Mesendoderm (in vitro differentiated cells): ENCODE data around the gene PANX1.

Experiments
- DNase-seq: peaks from one replicate; pipeline ENCODE4 v3.0.0; 2013
- H2AK5ac ChIP-seq: 2 replicates; pipeline ENCODE4 v1.6.1; 2013; ENCODE audit warnings: low read length, inconsistent platforms
- H2BK120ac ChIP-seq: 2 replicates; pipeline ENCODE4 v1.6.1; 2013; ENCODE audit warnings: low read depth, mild to moderate bottlenecking, low read length, moderate library complexity, mixed read lengths
- H2BK15ac ChIP-seq: replicated peaks from 2 replicates; pipeline ENCODE4 v1.6.1; 2013; ENCODE audit warnings: low read depth, mild to moderate bottlenecking, moderate library complexity
- H2BK5ac ChIP-seq: 2 replicates; pipeline ENCODE4 v1.6.1; 2013; ENCODE audit warnings: low read length, inconsistent platforms
- H3K18ac ChIP-seq: 2 replicates; pipeline ENCODE4 v1.6.1; 2013; ENCODE audit warnings: mild to moderate bottlenecking, low read length, mixed read lengths
- H3K23ac ChIP-seq: one replicate; pipeline ENCODE4 v1.6.1; 2013; ENCODE audit warnings: low read length
- H3K27ac ChIP-seq: 2 replicates; pipeline ENCODE4 v1.5.1; 2013; ENCODE audit warnings: low read depth, mild to moderate bottlenecking, inconsistent platforms, low read length, moderate library complexity
- H3K27me3 ChIP-seq: 2 replicates; pipeline ENCODE4 v1.6.1; 2013; ENCODE audit warnings: low read length, control low read depth, mild to moderate bottlenecking, inconsistent platforms; ENCODE audit not compliant: insufficient read depth, poor library complexity
- H3K36me3 ChIP-seq: 2 replicates; pipeline ENCODE4 v1.6.1; 2013; ENCODE audit warnings: low read length, inconsistent platforms; ENCODE audit not compliant: control insufficient read depth, insufficient read depth
- H3K4ac ChIP-seq: one replicate; pipeline ENCODE4 v1.6.1; 2013; ENCODE audit warnings: low read depth, mild to moderate bottlenecking, low read length, moderate library complexity
- H3K4me1 ChIP-seq: 2 replicates; pipeline ENCODE4 v1.6.1; 2013; ENCODE audit warnings: low read depth, low read length, inconsistent platforms; ENCODE audit not compliant: control insufficient read depth
- H3K4me2 ChIP-seq: 2 replicates; pipeline ENCODE4 v1.6.1; 2013; ENCODE audit warnings: low read length
- H3K4me3 ChIP-seq: 2 replicates; pipeline ENCODE4 v1.5.1; 2013; ENCODE audit warnings: mild to moderate bottlenecking, low read length
- H3K56ac ChIP-seq: one replicate; pipeline ENCODE4 v1.6.1; 2013; ENCODE audit warnings: low read length
- H3K79me1 ChIP-seq: 2 replicates; pipeline ENCODE4 v1.6.1; 2013; ENCODE audit warnings: low read length, inconsistent platforms
- H3K79me2 ChIP-seq: 2 replicates; pipeline ENCODE4 v1.6.1; 2013; ENCODE audit warnings: mild to moderate bottlenecking, low read length; ENCODE audit not compliant: control insufficient read depth, insufficient read depth
- H3K9ac ChIP-seq: 2 replicates; pipeline ENCODE4 v1.6.1; 2013; ENCODE audit warnings: low read length, inconsistent platforms
- H4K5ac ChIP-seq: one replicate; pipeline ENCODE4 v1.6.1; 2013; ENCODE audit warnings: low read length
- H4K8ac ChIP-seq: one replicate; pipeline ENCODE4 v1.6.1; 2013; ENCODE audit warnings: low read depth, mild to moderate bottlenecking, control low read depth, low read length, moderate library complexity
- WGBS: extraction: QIAGEN DNeasy Blood & Tissue Kit; methylation state at CpG from one replicate; pipeline ENCODE4 v1.1.7; 2013; ENCODE audit warnings: low lambda C conversion rate, missing lambda C conversion rate; ENCODE audit not compliant: insufficient coverage; ENCODE audit errors: extremely low coverage; 5-methylcytosine and 5-hydroxymethylcytosine counted together

PANX1 gene

DNA sequence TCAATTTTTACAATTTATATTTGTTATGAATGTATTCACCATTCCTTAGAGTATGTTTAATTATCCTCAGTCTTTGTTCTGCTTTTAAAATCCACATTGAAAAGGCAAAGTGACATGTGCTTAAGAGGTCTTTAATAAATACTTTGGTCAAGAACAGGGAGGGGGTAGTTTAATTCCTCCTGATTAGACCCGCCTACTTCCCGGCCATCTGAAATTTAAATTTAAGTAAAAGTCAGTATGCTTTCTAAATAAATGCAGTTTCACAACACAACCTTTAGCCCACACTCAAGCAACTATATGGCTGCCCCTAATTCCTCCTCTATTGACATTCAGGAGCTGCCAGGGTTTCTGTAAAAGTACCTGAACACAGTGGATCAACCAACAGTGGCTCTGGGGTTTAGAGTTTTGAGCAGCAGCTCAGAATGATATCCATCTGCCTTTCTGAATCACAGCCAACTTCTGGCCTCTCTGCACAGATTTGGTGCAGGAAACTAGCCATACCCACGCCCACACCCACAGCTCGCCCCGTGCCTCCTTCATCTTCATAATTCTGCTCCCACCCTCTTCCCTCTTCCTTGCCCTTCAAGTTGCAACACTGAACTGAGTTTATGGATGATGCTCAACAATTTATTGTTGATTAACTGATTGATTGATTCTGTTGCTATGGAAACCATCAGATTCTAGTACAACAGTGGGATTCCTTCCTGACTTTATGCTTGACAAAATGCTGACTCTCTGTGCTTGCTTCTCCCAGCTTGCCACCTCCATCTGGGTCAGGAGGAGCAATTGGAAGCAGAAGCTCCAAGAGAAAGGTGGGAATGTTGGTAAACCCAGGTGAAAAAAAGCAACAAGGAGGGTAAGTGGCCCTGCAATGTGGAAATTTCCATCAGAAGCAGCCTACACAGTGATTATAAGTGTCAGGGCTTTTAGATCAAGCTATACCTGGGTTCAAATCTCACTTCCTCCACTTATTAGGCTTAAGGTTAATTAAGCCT is 70.8 kb downstream of the PANX1 start:
- H3K27me3 ChIP-seq, result no peaks in the 10 kb centered on the region
- H3K27ac ChIP-seq, result no peak overlapping the region
- H2BK120ac ChIP-seq, result no peak overlapping the region
- H3K9ac ChIP-seq, result no peak overlapping the region
- WGBS, result no CpG with 5 or more reads among the region's 5 CpGs
- no peak overlapping the region for H4K5ac ChIP-seq
- H4K8ac ChIP-seq, result no peak overlapping the region
- H2BK5ac ChIP-seq, result no peak overlapping the region
- H3K56ac ChIP-seq, result no peak overlapping the region
- H3K23ac ChIP-seq, result no peak overlapping the region
- H3K4me3 ChIP-seq, result no peak overlapping the region
- no peak overlapping the region for H3K4ac ChIP-seq
- H2BK15ac ChIP-seq, result no peak overlapping the region
- no peaks in the 10 kb centered on the region for H3K4me1 ChIP-seq
- no peak overlapping the region for H3K4me2 ChIP-seq
- H3K36me3 ChIP-seq, result no peaks in the 10 kb centered on the region
- H2AK5ac ChIP-seq, result no peak overlapping the region
- H3K18ac ChIP-seq, result no peak overlapping the region
- H3K79me2 ChIP-seq, result no peaks in the 10 kb centered on the region
- DNase-seq, result no peak
- H3K79me1 ChIP-seq, result no peaks in the 10 kb centered on the region

- Histone ChIP-seq H3K36me3 (no peaks in the 10 kb centered on the region), H4K5ac (no peak overlapping the region), H3K4me3 (no peak overlapping the region), H2AK5ac (no peak overlapping the region), H3K4me2 (no peak overlapping the region), H3K27ac (no peak overlapping the region), H2BK15ac (no peak overlapping the region), H3K23ac (no peak overlapping the region), H3K79me2 (no peaks in the 10 kb centered on the region), H2BK120ac (no peak overlapping the region), H4K8ac (no peak overlapping the region), H2BK5ac (no peak overlapping the region), H3K9ac (no peak overlapping the region), H3K4ac (no peak overlapping the region), H3K56ac (no peak overlapping the region), H3K79me1 (no peaks in the 10 kb centered on the region), H3K4me1 (no peaks in the 10 kb centered on the region), H3K18ac (no peak overlapping the region), H3K27me3 (no peaks in the 10 kb centered on the region)
- no CpG with 5 or more reads among the region's 3 CpGs for WGBS
- no peak for DNase-seq
Measured at GRCh38 chr11:94201004-94201465, 72.4 kb downstream of the PANX1 start.

- no peak overlapping the region for H3K56ac ChIP-seq
- no peaks in the 10 kb centered on the region for H3K79me2 ChIP-seq
- H3K27me3 ChIP-seq, result no peaks in the 10 kb centered on the region
- no peak overlapping the region for H3K23ac ChIP-seq
- no peak overlapping the region for H3K9ac ChIP-seq
- H3K18ac ChIP-seq, result no peak overlapping the region
- no CpG with 5 or more reads among the region's 3 CpGs for WGBS
- no peak for DNase-seq
- no peak overlapping the region for H3K4me2 ChIP-seq
- no peak overlapping the region for H2BK120ac ChIP-seq
- no peak overlapping the region for H3K4me3 ChIP-seq
- no peaks in the 10 kb centered on the region for H3K36me3 ChIP-seq
- H3K79me1 ChIP-seq, result no peaks in the 10 kb centered on the region
- H3K27ac ChIP-seq, result no peak overlapping the region
- no peak overlapping the region for H2AK5ac ChIP-seq
- H3K4me1 ChIP-seq, result no peaks in the 10 kb centered on the region
- H4K5ac ChIP-seq, result no peak overlapping the region
- no peak overlapping the region for H4K8ac ChIP-seq
- H2BK5ac ChIP-seq, result no peak overlapping the region
- no peak overlapping the region for H2BK15ac ChIP-seq
- H3K4ac ChIP-seq, result no peak overlapping the region
Measured at GRCh38 chr11:94203070-94203469, 74.4 kb downstream of the PANX1 start.

DNA sequence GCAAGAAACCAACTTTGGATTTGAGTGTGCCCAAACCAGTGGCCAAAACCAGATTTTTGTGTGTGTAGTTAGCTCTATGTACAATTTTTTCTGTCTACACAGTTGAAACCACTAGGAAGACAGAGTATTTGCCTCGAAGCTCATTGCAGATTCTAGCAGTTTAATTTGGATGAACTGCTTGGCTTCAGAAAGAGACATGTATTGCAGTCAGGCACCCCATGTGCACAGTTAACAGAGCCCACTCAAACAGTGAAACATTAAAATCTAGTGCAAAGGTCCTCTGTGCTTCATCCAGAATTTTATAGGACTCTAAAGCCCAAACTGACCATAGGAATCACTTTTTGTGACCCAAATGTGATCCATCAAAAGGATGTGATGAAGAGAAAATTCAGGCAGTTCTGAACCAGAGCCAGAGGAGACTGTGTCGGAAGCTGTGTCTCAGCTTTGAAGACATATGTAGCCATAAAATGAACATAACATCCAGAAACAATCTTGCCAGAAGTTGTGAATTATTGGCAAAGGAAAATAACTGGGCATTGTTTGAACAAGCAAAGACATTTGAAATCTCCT is 82.7 kb downstream of the PANX1 start:
- Histone ChIP-seq H3K23ac (no peak overlapping the region), H3K9ac (no peak overlapping the region), H3K56ac (no peak overlapping the region), H3K27ac (no peak overlapping the region), H3K36me3 (no peaks in the 10 kb centered on the region), H2BK5ac (no peak overlapping the region), H3K4ac (no peak overlapping the region), H3K27me3 (no peaks in the 10 kb centered on the region), H4K8ac (no peak overlapping the region), H3K4me3 (no peak overlapping the region), H2BK15ac (no peak overlapping the region), H3K4me1 (no peaks in the 10 kb centered on the region), H3K4me2 (no peak overlapping the region), H3K18ac (no peak overlapping the region), H4K5ac (no peak overlapping the region), H2AK5ac (no peak overlapping the region), H3K79me1 (no peaks in the 10 kb centered on the region), H3K79me2 (no peaks in the 10 kb centered on the region), H2BK120ac (no peak overlapping the region)
- WGBS, result no CpG with 5 or more reads among the region's 2 CpGs
- DNase-seq, result no peak

DNA sequence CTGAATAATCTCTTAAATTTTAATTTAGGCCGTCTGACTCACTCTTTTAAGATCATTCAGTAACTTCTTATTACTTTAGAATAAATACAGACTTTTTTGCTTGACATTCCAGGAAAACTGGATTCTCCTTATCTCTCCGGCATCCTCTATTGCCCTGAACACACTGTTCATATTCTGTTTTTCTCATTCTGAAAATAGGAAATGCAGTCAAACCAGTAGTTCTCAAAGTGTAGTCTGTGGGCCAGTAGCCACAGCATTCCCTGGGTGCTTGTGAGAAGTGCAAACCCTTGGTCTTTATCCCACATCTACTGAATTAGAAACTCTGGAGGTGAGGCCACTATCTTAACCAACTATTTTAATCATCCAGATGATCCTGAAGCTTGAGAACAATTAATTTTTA is 84.3 kb downstream of the PANX1 start:
- Histone ChIP-seq H4K8ac (no peak overlapping the region), H3K23ac (no peak overlapping the region), H2BK120ac (no peak overlapping the region), H3K4me2 (no peak overlapping the region), H3K4me3 (no peak overlapping the region), H3K79me1 (no peaks in the 10 kb centered on the region), H3K4me1 (no peaks in the 10 kb centered on the region), H3K9ac (no peak overlapping the region), H3K4ac (no peak overlapping the region), H3K18ac (no peak overlapping the region), H2BK5ac (no peak overlapping the region), H3K36me3 (no peaks in the 10 kb centered on the region), H3K27ac (no peak overlapping the region), H2BK15ac (no peak overlapping the region), H3K27me3 (no peaks in the 10 kb centered on the region), H4K5ac (no peak overlapping the region), H3K56ac (no peak overlapping the region), H2AK5ac (no peak overlapping the region), H3K79me2 (no peaks in the 10 kb centered on the region)
- WGBS, result no CpG with 5 or more reads among the region's 2 CpGs
- no peak for DNase-seq
